Adrenal gland (tissue), 12 donors: Measurements from ENCODE around the gene KATNB1. TPM values are rescaled to one million over a fixed set of nuclear protein-coding genes. Genes with fewer than 3 reads are reported as not detected.
"Not testable (repeated sequence)": the region's sequence is repeated elsewhere in the genome, so short reads cannot be mapped to it uniquely, and the experiment has no call there.

ENCODE experiments used
- DNase-seq, 7 donors: peaks; one replicate each; pipeline ENCODE4 v3.0.0-alpha.2; 2019 to 2020
- H3K27ac ChIP-seq, 5 donors: fragments of 200-600 bp; sonication (generic) in 4 of 5; 1 replicate in 3 of 5; 2 replicates in 2 of 5; pipeline versions ENCODE4 v1.5.1 to v1.8.0; 2016 to 2020; ENCODE audit warnings: mild to moderate bottlenecking in 1 of 5
- H3K27me3 ChIP-seq: fragments of 200-600 bp; 2 replicates; pipeline ENCODE4 v1.8.0; 2021
- H3K36me3 ChIP-seq, 2 donors: fragments of 200-600 bp; replicated peaks in 1 of 2; 1 replicate in 1 of 2; 2 replicates in 1 of 2; pipeline versions ENCODE4 v1.5.1 to v1.8.0; 2018 to 2022
- H3K4me1 ChIP-seq, 2 donors: fragments of 200-600 bp; replicated peaks in 1 of 2; 1 replicate in 1 of 2; 2 replicates in 1 of 2; pipeline versions ENCODE4 v1.5.1 to v1.8.0; 2018 to 2021
- H3K4me3 ChIP-seq, 4 donors: fragments of 200-600 bp; sonication (generic) in 3 of 4; one replicate each; pipeline ENCODE4 v1.5.1; 2016 to 2018
- H3K9me3 ChIP-seq, 3 donors: fragments of 200-600 bp; sonication (generic) in 1 of 3; replicated peaks in 1 of 3; 1 replicate in 2 of 3; 2 replicates in 1 of 3; pipeline versions ENCODE4 v1.5.1 to v1.8.0; 2016 to 2021
- CTCF ChIP-seq, 6 experiments: fragments of 450-650 bp in 4 of 6; fragments of 200-600 bp in 2 of 6; sonication (generic) in 1 of 6; IDR thresholded peaks; 1 replicate in 5 of 6; 2 replicates in 1 of 6; pipeline versions ENCODE4 v1.5.1 to v1.8.0; 2016 to 2021; ENCODE audit warnings: antibody characterized with exemption in 6 of 6, mild to moderate bottlenecking in 2 of 6, moderate library complexity in 1 of 6
- POLR2A ChIP-seq, 2 donors: fragments of 450-650 bp; IDR thresholded peaks; one replicate each; pipeline ENCODE4 v1.6.1; 2017; ENCODE audit warnings: antibody characterized with exemption in 2 of 2, mild to moderate bottlenecking in 2 of 2, moderate library complexity in 1 of 2
- WGBS, 4 donors: extraction: QIAGEN DNeasy Blood & Tissue Kit in 2 of 4; methylation state at CpG; one replicate each; pipeline versions ENCODE4 v1.1.5 to v1.1.7; 2013 to 2017; 5-methylcytosine and 5-hydroxymethylcytosine counted together
- intact Hi-C, 2 donors: fragments of 100-400 bp; cut with DNase I; formaldehyde crosslinking; loops; one replicate each; pipeline versions ENCODE4 v1.14.1 to v1.15.0; 2022 to 2023
- polyA plus RNA-seq, 3 donors: library from polyadenylated mRNA; stranded (reverse); fragments of 200-250 nt in 2 of 3; fragments of 350-450 nt in 1 of 3; fragmentation: Illumina TruSeq in 1 of 3; extraction: RNeasy Lipid Tissue Mini Kit (QIAGEN cat#74804) in 1 of 3; gene quantifications; one replicate each; pipeline ENCODE4 v1.2.3, GENCODE V29; 2013 to 2014
- total RNA-seq, 9 donors: library from RNA; depleted of rRNA in 4 of 9; stranded (reverse); fragments of >200 nt in 4 of 9; fragments of 120-200 nt in 1 of 9; fragmentation: NEBNext Ultra II Directional in 1 of 9; extraction: Animal tissue kit (Norgen Biotek cat#: 25700) in 1 of 9; gene quantifications; one replicate each; pipeline versions ENCODE4 v1.1.0 to v1.2.4, GENCODE V29; 2013 to 2023
- donor health status: healthy with polysubstance abuse.
- donor health status: Bipolar disorder and iron deficiency.
- donor health status: DM: yes; HTN: yes; CAD: no.
- donor health status: DM: no; HTN: no; CAD: no.
- donor health status: DM: no; HTN: no; CAD: no.
- donor health status: DM: yes; HTN: yes; CAD: no.

KATNB1 gene
- total and polyA plus RNA-seq, 12 donors = 12.9 to 85.6 (median 21.0) TPM

DNA sequence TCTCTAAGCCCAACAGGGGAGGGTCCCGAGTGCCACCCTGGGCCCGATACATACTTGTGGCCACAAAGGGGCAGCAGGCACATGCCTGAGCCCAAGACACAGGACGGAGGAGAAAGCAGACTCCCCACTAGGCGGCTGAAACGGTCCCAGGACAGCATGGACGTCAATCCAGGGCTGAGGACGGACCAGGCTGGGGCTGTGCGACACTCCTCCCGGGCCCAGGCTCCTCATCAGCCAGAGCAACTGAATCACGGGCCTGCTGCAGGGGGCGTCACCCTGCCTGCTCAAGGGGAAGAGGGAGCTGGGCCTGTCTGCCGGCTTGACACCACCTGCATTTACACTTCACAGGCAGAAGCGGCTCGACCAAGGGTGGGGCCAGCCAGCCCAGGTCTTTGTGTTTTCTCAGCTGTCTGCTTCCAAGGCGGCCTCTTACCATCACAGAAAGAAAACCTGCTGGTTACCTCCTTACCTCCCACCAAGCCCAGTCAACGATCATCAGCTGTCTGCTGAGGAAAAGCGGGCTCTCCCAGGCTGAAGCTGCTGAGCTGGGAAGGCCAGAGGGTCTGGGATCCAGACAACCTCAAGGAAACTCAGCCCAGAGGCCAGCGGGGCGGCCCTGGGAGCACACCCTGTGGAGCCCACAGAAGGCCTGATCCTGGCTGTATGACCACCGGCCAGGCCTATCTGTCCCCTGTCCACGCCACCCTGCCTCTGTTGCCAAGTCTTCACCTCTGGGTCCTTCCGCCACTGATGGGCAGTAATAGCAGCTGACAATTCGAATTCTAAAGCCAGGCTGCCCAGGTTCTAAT, 40.3 kb downstream of the KATNB1 start:
- intact Hi-C loops = no loop called here
- H3K27ac ChIP-seq = no peak overlapping the region
- peaks cover 0 to 31% of the 10 kb centered on the region in 2 donors for H3K36me3 ChIP-seq
- no peak overlapping the region for H3K4me3 ChIP-seq
- TF ChIP-seq CTCF (IDR thresholded peaks at IDR 0.05) (no peak), POLR2A (IDR thresholded peaks at IDR 0.05) (no peak)
- no peaks in the 10 kb centered on the region for H3K4me1 ChIP-seq
- no peaks in the 10 kb centered on the region for H3K9me3 ChIP-seq
- DNase-seq = no peak
- H3K27me3 ChIP-seq = no peaks in the 10 kb centered on the region
- WGBS, 4 donors = 77 to 88% (median 81%) methylated on average over 16 to 23 of the region's 23 CpGs

- TF ChIP-seq POLR2A (IDR thresholded peaks at IDR 0.05) = no peak
- no peak for TF ChIP-seq CTCF (IDR thresholded peaks at IDR 0.05)
- WGBS, 4 donors = 84 to 95% (median 88%) methylated on average over 5 of the region's 5 CpGs
- H3K36me3 ChIP-seq = peaks cover 0 to 19% of the 10 kb centered on the region in 2 donors
- DNase-seq = no peak
- H3K4me3 ChIP-seq = no peak overlapping the region
- no peaks in the 10 kb centered on the region for H3K27me3 ChIP-seq
- no peak overlapping the region for H3K27ac ChIP-seq
- intact Hi-C loops = no loop called here
- peaks cover 0 to 7% of the 10 kb centered on the region in 2 donors for H3K4me1 ChIP-seq
- H3K9me3 ChIP-seq = no peaks in the 10 kb centered on the region
These were observed 43.1 kb downstream of the KATNB1 start for GRCh38 chr16:57778658-57779057.

DNA sequence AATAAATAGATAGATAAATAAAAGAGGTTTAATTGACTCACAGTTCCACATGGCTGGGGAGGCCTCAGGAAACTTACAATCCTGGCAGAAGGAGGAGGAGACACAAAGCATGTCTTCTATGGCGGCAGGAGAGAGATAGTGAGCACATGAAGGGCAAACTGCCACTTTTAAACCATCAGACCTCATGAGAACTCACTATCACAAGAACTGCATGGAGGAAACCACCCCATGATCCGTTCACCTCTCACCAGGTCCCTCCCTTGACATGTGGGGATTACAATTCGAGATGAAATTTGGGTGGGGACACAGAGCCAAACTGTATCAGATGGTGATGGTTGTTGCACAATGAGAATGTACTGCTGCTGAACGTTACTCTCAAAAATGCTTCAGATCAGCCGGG, 44.3 kb downstream of the KATNB1 start:
- H3K36me3 ChIP-seq = peaks cover 0 to 29% of the 10 kb centered on the region in 2 donors
- DNase-seq = not testable (repeated sequence)

DNA sequence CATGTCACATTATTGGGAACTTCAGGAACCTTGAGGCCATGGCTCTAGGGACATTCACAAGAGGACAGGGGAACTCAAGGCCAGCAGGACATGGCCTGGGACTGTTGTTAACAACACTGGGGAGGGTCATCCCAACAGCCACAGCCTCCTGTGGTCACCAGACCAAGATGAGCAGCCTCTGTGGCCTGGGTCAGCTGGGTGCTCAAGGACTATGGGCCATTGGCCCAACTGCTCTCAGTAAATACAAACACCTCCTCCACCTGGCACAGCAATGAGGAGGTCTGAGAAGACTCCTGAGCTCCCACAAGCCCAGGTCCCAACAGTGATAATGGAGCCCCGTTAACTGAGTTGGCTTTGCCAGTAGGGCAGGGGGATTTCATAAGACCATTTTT, 45.8 kb downstream of the KATNB1 start:
- WGBS, 4 donors = 91 to 100% (median 94%) methylated on average over 1 of the region's 1 CpG

More for the DNA sequence above, 44.3 kb downstream of the KATNB1 start:
- H3K9me3 ChIP-seq, H3K4me3 ChIP-seq, intact Hi-C loops, H3K27me3 ChIP-seq, H3K27ac ChIP-seq, H3K4me1 ChIP-seq: not testable (repeated sequence)
- WGBS, 4 donors = 90 to 96% (median 93%) methylated on average over 5 of the region's 5 CpGs

More for the DNA sequence above, 45.8 kb downstream of the KATNB1 start:
- intact Hi-C loops = no loop called here
- peaks cover under 1 to 7% of the 10 kb centered on the region in 2 donors for H3K4me1 ChIP-seq
- DNase-seq = no peak
- H3K27ac ChIP-seq = no peak overlapping the region
- no peak for TF ChIP-seq CTCF (IDR thresholded peaks at IDR 0.05)
- no peak for TF ChIP-seq POLR2A (IDR thresholded peaks at IDR 0.05)
- peaks cover 0 to 14% of the 10 kb centered on the region in 2 donors for H3K36me3 ChIP-seq
- no peaks in the 10 kb centered on the region for H3K9me3 ChIP-seq
- no peak overlapping the region for H3K4me3 ChIP-seq
- H3K27me3 ChIP-seq = no peaks in the 10 kb centered on the region
